NB4 (cell line): ENCODE data around the gene WDR37.

Experiments used
- CTCF ChIP-seq: IDR thresholded peaks from one replicate; pipeline ENCODE4 v1.5.1; 2012; ENCODE audit warnings: low read depth, low read length
- POLR2A ChIP-seq: IDR thresholded peaks from 2 replicates; pipeline ENCODE4 v1.6.1; 2011; ENCODE audit warnings: mild to moderate bottlenecking; ENCODE audit not compliant: insufficient read length; ENCODE audit errors: extremely low read depth

DNA sequence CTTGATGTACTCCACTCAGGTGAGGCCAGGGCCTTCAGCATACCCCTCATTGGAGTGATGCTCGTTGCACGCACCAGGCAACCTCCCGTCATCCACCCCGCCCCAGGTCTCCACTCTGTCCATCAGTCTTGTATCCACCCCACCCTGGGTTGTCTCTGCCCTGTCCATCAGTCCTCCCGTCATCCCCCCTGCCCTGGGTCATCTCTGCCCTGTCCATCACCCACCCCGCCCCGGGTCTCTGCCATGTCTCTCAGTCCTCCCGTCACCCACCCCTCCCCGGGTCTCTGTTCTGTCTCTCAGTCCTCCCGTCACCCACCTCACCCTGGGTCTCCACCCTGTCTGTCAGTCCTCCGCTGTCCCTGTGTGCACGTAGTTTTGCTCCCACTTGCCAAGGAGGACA lies 59.9 kb downstream of the WDR37 start:
- TF ChIP-seq CTCF (no peak), POLR2A (no peak)
